Measurements from ENCODE around the gene NUAK2. TPM values are rescaled to one million over a fixed set of nuclear protein-coding genes. Genes with fewer than 3 reads are reported as not detected.

NUAK2 gene
- polyA plus RNA-seq, 3 donors, result 9.1 to 44.9 (median 21.9) TPM

GRCh38 chr1:205270271-205270670 lies 51.3 kb downstream of the NUAK2 start:
- no peak overlapping the region for H3K9ac ChIP-seq (ENCODE audit: insufficient read depth, low read length, poor library complexity, severe bottlenecking)
- H3K36me3 ChIP-seq (replicated peaks in 1 of 2; ENCODE audit: control insufficient read depth in 1 of 2, insufficient read depth in 2 of 2, low read length in 2 of 2), result no peaks in the 10 kb centered on the region
- Mint-ChIP-seq H3K36me3 (peaks cover 0 to 2% of the 10 kb centered on the region in 2 donors), H3K9me3 (no peaks in the 10 kb centered on the region), H3K4me3 (no peak overlapping the region), H3K27me3 (ENCODE audit: low read depth in 3 of 3) (peaks cover 0 to 15% (median 4%) of the 10 kb centered on the region in 3 donors), H3K27ac (peak overlapping the region in 1 of 7 donors; percentile 22), H3K4me1 (peaks cover 23% of the 10 kb centered on the region)
- H3K9me3 ChIP-seq (replicated peaks in 1 of 2; ENCODE audit: control insufficient read depth in 1 of 2, insufficient read depth in 1 of 2, low read length in 2 of 2), result no peaks in the 10 kb centered on the region
- no peak for DNase-seq
- no peak overlapping the region for H3K4me3 ChIP-seq (replicated peaks in 1 of 3; ENCODE audit: low read depth in 2 of 3, low read length in 3 of 3)
- H2AFZ ChIP-seq (ENCODE audit: insufficient read depth, low read depth, low read length, poor library complexity, severe bottlenecking), result no peak overlapping the region
- H3K4me1 ChIP-seq (ENCODE audit: control insufficient read depth in 1 of 2, insufficient read depth in 2 of 2, low read length in 2 of 2), result peaks cover 13 to 18% of the 10 kb centered on the region in 2 donors
- intact Hi-C loops (cut with micrococcal nuclease), result loop anchor here in 1 of 2 donors (10.0 kb wide), 1 partner anchor 255 kb away; no protein-coding TSS in a partner anchor
- H3K27ac ChIP-seq (ENCODE audit: low read depth in 1 of 2, low read length in 2 of 2), result no peak overlapping the region
- H4K20me1 ChIP-seq (ENCODE audit: insufficient read depth, low read length), result no peaks in the 10 kb centered on the region
- no peaks in the 10 kb centered on the region for H3K79me2 ChIP-seq (ENCODE audit: insufficient read depth, low read length)
- WGBS (ENCODE audit: insufficient coverage), result 100% methylated on average over 4 of the region's 7 CpGs
- TF ChIP-seq, protein P1, sequence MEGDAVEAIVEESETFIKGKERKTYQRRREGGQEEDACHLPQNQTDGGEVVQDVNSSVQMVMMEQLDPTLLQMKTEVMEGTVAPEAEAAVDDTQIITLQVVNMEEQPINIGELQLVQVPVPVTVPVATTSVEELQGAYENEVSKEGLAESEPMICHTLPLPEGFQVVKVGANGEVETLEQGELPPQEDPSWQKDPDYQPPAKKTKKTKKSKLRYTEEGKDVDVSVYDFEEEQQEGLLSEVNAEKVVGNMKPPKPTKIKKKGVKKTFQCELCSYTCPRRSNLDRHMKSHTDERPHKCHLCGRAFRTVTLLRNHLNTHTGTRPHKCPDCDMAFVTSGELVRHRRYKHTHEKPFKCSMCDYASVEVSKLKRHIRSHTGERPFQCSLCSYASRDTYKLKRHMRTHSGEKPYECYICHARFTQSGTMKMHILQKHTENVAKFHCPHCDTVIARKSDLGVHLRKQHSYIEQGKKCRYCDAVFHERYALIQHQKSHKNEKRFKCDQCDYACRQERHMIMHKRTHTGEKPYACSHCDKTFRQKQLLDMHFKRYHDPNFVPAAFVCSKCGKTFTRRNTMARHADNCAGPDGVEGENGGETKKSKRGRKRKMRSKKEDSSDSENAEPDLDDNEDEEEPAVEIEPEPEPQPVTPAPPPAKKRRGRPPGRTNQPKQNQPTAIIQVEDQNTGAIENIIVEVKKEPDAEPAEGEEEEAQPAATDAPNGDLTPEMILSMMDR (IDR thresholded peaks at IDR 0.05), result no peak
- no peak overlapping the region for H3K4me2 ChIP-seq (replicated peaks; ENCODE audit: extremely low read depth, low read length, poor library complexity, severe bottlenecking)
- H3K27me3 ChIP-seq (ENCODE audit: control insufficient read depth in 2 of 2, insufficient read depth in 2 of 2, low read length in 2 of 2), result no peaks in the 10 kb centered on the region

DNA sequence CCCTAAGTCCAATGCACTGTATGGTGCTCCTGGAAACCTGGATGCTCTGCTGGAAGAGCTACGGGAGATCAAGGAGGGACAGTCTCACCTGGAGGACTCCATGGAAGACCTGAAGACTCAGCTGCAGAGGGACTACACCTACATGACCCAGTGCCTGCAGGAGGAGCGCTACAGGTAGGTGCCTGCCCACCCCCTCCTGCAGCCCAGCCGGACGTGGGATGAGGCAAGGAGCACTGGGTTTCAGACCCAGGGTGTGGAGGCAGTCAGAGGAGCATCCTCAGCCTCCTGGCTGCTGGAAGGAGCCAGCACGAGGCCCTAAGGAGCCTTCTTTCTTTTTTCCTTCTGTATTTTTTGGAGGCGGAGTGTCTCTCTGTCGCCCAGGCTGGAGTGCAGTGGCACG lies 51.8 kb downstream of the NUAK2 start:
- TF ChIP-seq, protein P1 (IDR thresholded peaks at IDR 0.05), result no peak
- H3K4me3 Mint-ChIP-seq, result no peak overlapping the region
- no peaks in the 10 kb centered on the region for H3K9me3 Mint-ChIP-seq
- intact Hi-C loops (cut with micrococcal nuclease), result loop anchor here in 1 of 2 donors (10.0 kb wide), 1 partner anchor 255 kb away; no protein-coding TSS in a partner anchor
- H3K36me3 ChIP-seq (replicated peaks in 1 of 2; ENCODE audit: control insufficient read depth in 1 of 2, insufficient read depth in 2 of 2, low read length in 2 of 2), result no peaks in the 10 kb centered on the region
- peaks cover 23% of the 10 kb centered on the region for H3K4me1 Mint-ChIP-seq
- no peak for DNase-seq
- peaks cover 0 to 15% (median 4%) of the 10 kb centered on the region in 3 donors for H3K27me3 Mint-ChIP-seq (ENCODE audit: low read depth in 3 of 3)
- no peak overlapping the region for H2AFZ ChIP-seq (ENCODE audit: insufficient read depth, low read depth, low read length, poor library complexity, severe bottlenecking)
- H4K20me1 ChIP-seq (ENCODE audit: insufficient read depth, low read length), result no peaks in the 10 kb centered on the region
- no peak overlapping the region for H3K4me3 ChIP-seq (replicated peaks in 1 of 3; ENCODE audit: low read depth in 2 of 3, low read length in 3 of 3)
- no peak overlapping the region for H3K27ac ChIP-seq (ENCODE audit: low read depth in 1 of 2, low read length in 2 of 2)
- no peaks in the 10 kb centered on the region for H3K79me2 ChIP-seq (ENCODE audit: insufficient read depth, low read length)
- no peaks in the 10 kb centered on the region for H3K9me3 ChIP-seq (replicated peaks in 1 of 2; ENCODE audit: control insufficient read depth in 1 of 2, insufficient read depth in 1 of 2, low read length in 2 of 2)
- H3K4me1 ChIP-seq (ENCODE audit: control insufficient read depth in 1 of 2, insufficient read depth in 2 of 2, low read length in 2 of 2), result peaks cover 13 to 18% of the 10 kb centered on the region in 2 donors
- H3K36me3 Mint-ChIP-seq, result peaks cover 0 to 2% of the 10 kb centered on the region in 2 donors
- no peak overlapping the region for H3K4me2 ChIP-seq (replicated peaks; ENCODE audit: extremely low read depth, low read length, poor library complexity, severe bottlenecking)
- H3K9ac ChIP-seq (ENCODE audit: insufficient read depth, low read length, poor library complexity, severe bottlenecking), result no peak overlapping the region
- H3K27me3 ChIP-seq (ENCODE audit: control insufficient read depth in 2 of 2, insufficient read depth in 2 of 2, low read length in 2 of 2), result no peaks in the 10 kb centered on the region
- H3K27ac Mint-ChIP-seq, result no peak overlapping the region
- WGBS (ENCODE audit: insufficient coverage), result 88% methylated on average over 8 of the region's 8 CpGs
